ENCODE results near the gene COPS3.

Gene COPS3

GRCh38 chr17:17313350-17313991 is 32.4 kb upstream of the COPS3 start:
- Histone ChIP-seq H3K14ac (ENCODE audit: low read length in 2 of 2) (no peak overlapping the region), H2BK12ac (ENCODE audit: low read length in 2 of 2) (no peak overlapping the region), H3K36me3 (ENCODE audit: control insufficient read depth in 1 of 2, insufficient read depth in 2 of 2, low read depth in 1 of 2, low read length in 2 of 2) (no peaks in the 10 kb centered on the region), H4K91ac (ENCODE audit: low read length) (no peak overlapping the region), H3K4me3 (ENCODE audit: insufficient read depth in 1 of 2, low read depth in 1 of 2, low read length in 2 of 2) (no peak overlapping the region), H2BK120ac (ENCODE audit: low read depth, low read length) (no peak overlapping the region), H2AFZ (ENCODE audit: low read depth, low read length) (no peak overlapping the region), H3K23ac (ENCODE audit: low read length in 2 of 2) (no peak overlapping the region), H3K18ac (ENCODE audit: low read depth in 1 of 2, low read length in 2 of 2) (no peak overlapping the region), H2BK5ac (ENCODE audit: low read depth, low read length, poor library complexity, severe bottlenecking) (no peak overlapping the region), H3K27ac (ENCODE audit: low read length, poor library complexity, severe bottlenecking) (no peak overlapping the region), H3K4me2 (ENCODE audit: low read length, poor library complexity, severe bottlenecking) (no peak overlapping the region), H3K9ac (ENCODE audit: low read length) (no peak overlapping the region), H2AK5ac (ENCODE audit: low read length, severe bottlenecking) (no peak overlapping the region), H3K4ac (ENCODE audit: low read depth in 1 of 2, low read length in 2 of 2) (no peak overlapping the region), H3K4me1 (ENCODE audit: control insufficient read depth, insufficient read depth, low read depth, low read length) (no peaks in the 10 kb centered on the region), H3K9me3 (ENCODE audit: control insufficient read depth, low read length) (no peaks in the 10 kb centered on the region), H3K79me1 (replicated peaks; ENCODE audit: low read length, poor library complexity, severe bottlenecking) (no peaks in the 10 kb centered on the region), H3K27me3 (ENCODE audit: control insufficient read depth in 1 of 2, insufficient read depth in 1 of 2, low read length in 2 of 2) (no peaks in the 10 kb centered on the region), H4K8ac (ENCODE audit: low read length) (no peak overlapping the region), H2BK15ac (ENCODE audit: low read depth, poor library complexity, severe bottlenecking) (no peak overlapping the region)
- no peak for DNase-seq
- 68% methylated on average over 11 of the region's 12 CpGs for WGBS

- Histone ChIP-seq H2AFZ (ENCODE audit: low read depth, low read length) (no peak overlapping the region), H3K23ac (ENCODE audit: low read length in 2 of 2) (no peak overlapping the region), H3K79me1 (replicated peaks; ENCODE audit: low read length, poor library complexity, severe bottlenecking) (no peaks in the 10 kb centered on the region), H4K8ac (ENCODE audit: low read length) (no peak overlapping the region), H3K14ac (ENCODE audit: low read length in 2 of 2) (no peak overlapping the region), H4K91ac (ENCODE audit: low read length) (no peak overlapping the region), H3K4me1 (ENCODE audit: control insufficient read depth, insufficient read depth, low read depth, low read length) (peaks cover 3% of the 10 kb centered on the region), H2BK120ac (ENCODE audit: low read depth, low read length) (no peak overlapping the region), H2BK15ac (ENCODE audit: low read depth, poor library complexity, severe bottlenecking) (no peak overlapping the region), H2BK5ac (ENCODE audit: low read depth, low read length, poor library complexity, severe bottlenecking) (no peak overlapping the region), H3K27me3 (ENCODE audit: control insufficient read depth in 1 of 2, insufficient read depth in 1 of 2, low read length in 2 of 2) (no peaks in the 10 kb centered on the region), H3K4ac (ENCODE audit: low read depth in 1 of 2, low read length in 2 of 2) (no peak overlapping the region), H3K18ac (ENCODE audit: low read depth in 1 of 2, low read length in 2 of 2) (no peak overlapping the region), H3K9me3 (ENCODE audit: control insufficient read depth, low read length) (no peaks in the 10 kb centered on the region), H3K4me2 (ENCODE audit: low read length, poor library complexity, severe bottlenecking) (no peak overlapping the region), H3K4me3 (ENCODE audit: insufficient read depth in 1 of 2, low read depth in 1 of 2, low read length in 2 of 2) (no peak overlapping the region), H2BK12ac (ENCODE audit: low read length in 2 of 2) (no peak overlapping the region), H2AK5ac (ENCODE audit: low read length, severe bottlenecking) (no peak overlapping the region), H3K27ac (ENCODE audit: low read length, poor library complexity, severe bottlenecking) (no peak overlapping the region), H3K36me3 (ENCODE audit: control insufficient read depth in 1 of 2, insufficient read depth in 2 of 2, low read depth in 1 of 2, low read length in 2 of 2) (no peaks in the 10 kb centered on the region), H3K9ac (ENCODE audit: low read length) (no peak overlapping the region)
- 50% methylated on average over 1 of the region's 1 CpG for WGBS
- DNase-seq: no peak
Measured at GRCh38 chr17:17309356-17309755, 28.3 kb upstream of the COPS3 start.

- peaks cover 0 to 5% of the 10 kb centered on the region in 2 experiments for H3K27me3 ChIP-seq (ENCODE audit: control insufficient read depth in 1 of 2, insufficient read depth in 1 of 2, low read length in 2 of 2)
- no peak overlapping the region for H3K14ac ChIP-seq (ENCODE audit: low read length in 2 of 2)
- 25% methylated on average over 4 of the region's 8 CpGs for WGBS
- H2AK5ac ChIP-seq (ENCODE audit: low read length, severe bottlenecking): no peak overlapping the region
- peak; percentile 50 for DNase-seq
- H2BK5ac ChIP-seq (ENCODE audit: low read depth, low read length, poor library complexity, severe bottlenecking): no peak overlapping the region
- no peak overlapping the region for H3K4me3 ChIP-seq (ENCODE audit: insufficient read depth in 1 of 2, low read depth in 1 of 2, low read length in 2 of 2)
- H3K23ac ChIP-seq (ENCODE audit: low read length in 2 of 2): no peak overlapping the region
- no peak overlapping the region for H3K4me2 ChIP-seq (ENCODE audit: low read length, poor library complexity, severe bottlenecking)
- H3K9me3 ChIP-seq (ENCODE audit: control insufficient read depth, low read length): no peaks in the 10 kb centered on the region
- no peak overlapping the region for H2BK15ac ChIP-seq (ENCODE audit: low read depth, poor library complexity, severe bottlenecking)
- no peaks in the 10 kb centered on the region for H3K36me3 ChIP-seq (ENCODE audit: control insufficient read depth in 1 of 2, insufficient read depth in 2 of 2, low read depth in 1 of 2, low read length in 2 of 2)
- H2BK12ac ChIP-seq (ENCODE audit: low read length in 2 of 2): no peak overlapping the region
- H2AFZ ChIP-seq (ENCODE audit: low read depth, low read length): no peak overlapping the region
- no peaks in the 10 kb centered on the region for H3K79me1 ChIP-seq (replicated peaks; ENCODE audit: low read length, poor library complexity, severe bottlenecking)
- H3K4me1 ChIP-seq (ENCODE audit: control insufficient read depth, insufficient read depth, low read depth, low read length): peaks cover 12% of the 10 kb centered on the region
- H3K27ac ChIP-seq (ENCODE audit: low read length, poor library complexity, severe bottlenecking): no peak overlapping the region
- H3K9ac ChIP-seq (ENCODE audit: low read length): no peak overlapping the region
- H3K18ac ChIP-seq (ENCODE audit: low read depth in 1 of 2, low read length in 2 of 2): no peak overlapping the region
- no peak overlapping the region for H2BK120ac ChIP-seq (ENCODE audit: low read depth, low read length)
- peak overlapping the region; percentile 7 for H4K91ac ChIP-seq (ENCODE audit: low read length)
- peak overlapping the region; percentile 64 for H4K8ac ChIP-seq (ENCODE audit: low read length)
- H3K4ac ChIP-seq (ENCODE audit: low read depth in 1 of 2, low read length in 2 of 2): no peak overlapping the region
Measured at GRCh38 chr17:17305281-17305801, 24.3 kb upstream of the COPS3 start.

- no peak for DNase-seq
- peak overlapping the region; percentile 81 for H3K9ac ChIP-seq (ENCODE audit: low read length)
- H2AFZ ChIP-seq (ENCODE audit: low read depth, low read length): no peak overlapping the region
- no peak overlapping the region for H3K14ac ChIP-seq (ENCODE audit: low read length in 2 of 2)
- 92% methylated on average over 1 of the region's 2 CpGs for WGBS
- H3K9me3 ChIP-seq (ENCODE audit: control insufficient read depth, low read length): no peaks in the 10 kb centered on the region
- H4K8ac ChIP-seq (ENCODE audit: low read length): no peak overlapping the region
- peak overlapping the region in 1 of 2 experiments; percentile 90 for H3K4me3 ChIP-seq (ENCODE audit: insufficient read depth in 1 of 2, low read depth in 1 of 2, low read length in 2 of 2)
- no peak overlapping the region for H3K18ac ChIP-seq (ENCODE audit: low read depth in 1 of 2, low read length in 2 of 2)
- H4K91ac ChIP-seq (ENCODE audit: low read length): no peak overlapping the region
- H3K4me2 ChIP-seq (ENCODE audit: low read length, poor library complexity, severe bottlenecking): no peak overlapping the region
- H2BK12ac ChIP-seq (ENCODE audit: low read length in 2 of 2): no peak overlapping the region
- H3K23ac ChIP-seq (ENCODE audit: low read length in 2 of 2): no peak overlapping the region
- H3K79me1 ChIP-seq (replicated peaks; ENCODE audit: low read length, poor library complexity, severe bottlenecking): no peaks in the 10 kb centered on the region
- no peaks in the 10 kb centered on the region for H3K36me3 ChIP-seq (ENCODE audit: control insufficient read depth in 1 of 2, insufficient read depth in 2 of 2, low read depth in 1 of 2, low read length in 2 of 2)
- H3K27ac ChIP-seq (ENCODE audit: low read length, poor library complexity, severe bottlenecking): no peak overlapping the region
- H3K27me3 ChIP-seq (ENCODE audit: control insufficient read depth in 1 of 2, insufficient read depth in 1 of 2, low read length in 2 of 2): peaks cover 0 to 5% of the 10 kb centered on the region in 2 experiments
- peaks cover 14% of the 10 kb centered on the region for H3K4me1 ChIP-seq (ENCODE audit: control insufficient read depth, insufficient read depth, low read depth, low read length)
- no peak overlapping the region for H2BK120ac ChIP-seq (ENCODE audit: low read depth, low read length)
- no peak overlapping the region for H2AK5ac ChIP-seq (ENCODE audit: low read length, severe bottlenecking)
- H2BK15ac ChIP-seq (ENCODE audit: low read depth, poor library complexity, severe bottlenecking): no peak overlapping the region
- H3K4ac ChIP-seq (ENCODE audit: low read depth in 1 of 2, low read length in 2 of 2): no peak overlapping the region
- no peak overlapping the region for H2BK5ac ChIP-seq (ENCODE audit: low read depth, low read length, poor library complexity, severe bottlenecking)
Measured at GRCh38 chr17:17304521-17304985, 23.5 kb upstream of the COPS3 start.

Measured in mesenchymal stem cell (in vitro differentiated cells and primary cell).